HG02973 (cell line): ENCODE results near the gene EEF1G.
"Not testable (repeated sequence)": the region's sequence is repeated elsewhere in the genome, so short reads cannot be mapped to it uniquely, and the experiment has no call there.

Experiments
- ATAC-seq: cut with Tn5 transposase; IDR thresholded peaks from one replicate; pipeline ENCODE4 v1.9.1; 2021; ENCODE audit warnings: moderate library complexity; ENCODE audit not compliant: unreplicated experiment

EEF1G gene

DNA sequence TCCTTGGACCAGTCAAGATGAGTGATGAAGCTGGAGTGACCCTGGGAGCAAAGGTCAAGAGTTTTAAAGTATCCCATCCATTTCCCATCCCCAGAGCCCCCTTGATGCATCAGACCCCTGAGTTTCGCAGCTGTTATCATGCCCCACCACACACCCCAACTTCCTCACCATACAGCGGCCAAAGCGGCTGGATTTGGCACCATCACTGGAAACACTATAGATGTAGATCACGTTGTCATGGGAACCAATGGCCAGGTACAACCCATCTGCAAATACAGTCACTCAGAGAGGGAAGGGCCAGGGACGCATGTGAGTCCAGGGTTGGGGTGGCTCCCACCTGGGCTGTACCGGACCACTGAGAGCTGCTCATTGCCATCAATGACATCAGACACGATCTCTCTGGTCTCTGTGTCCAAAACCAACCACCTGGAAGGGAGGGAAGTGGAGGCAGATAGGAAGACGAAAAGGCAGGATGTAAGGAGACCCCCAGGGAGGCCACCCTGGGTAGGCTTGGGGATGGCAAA, 30.1 kb upstream of the EEF1G start:
- no peak for ATAC-seq

DNA sequence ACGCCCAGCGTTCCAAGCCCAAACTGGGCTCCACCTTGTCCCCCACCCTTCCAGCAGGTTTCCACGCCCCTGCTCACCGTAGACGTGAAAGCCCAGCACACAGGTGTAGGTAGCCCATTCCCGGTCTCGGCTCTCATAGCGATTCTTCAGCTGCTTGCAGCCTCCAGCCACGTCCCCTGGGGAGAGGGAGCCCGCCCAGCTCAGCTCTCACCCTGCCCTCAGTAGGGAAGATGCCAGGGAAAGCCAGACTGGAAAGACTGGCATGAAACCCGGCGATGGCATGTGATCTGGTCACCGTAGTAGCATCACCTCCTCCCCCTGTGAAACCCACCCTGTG, 29.3 kb upstream of the EEF1G start:
- ATAC-seq: no peak

DNA sequence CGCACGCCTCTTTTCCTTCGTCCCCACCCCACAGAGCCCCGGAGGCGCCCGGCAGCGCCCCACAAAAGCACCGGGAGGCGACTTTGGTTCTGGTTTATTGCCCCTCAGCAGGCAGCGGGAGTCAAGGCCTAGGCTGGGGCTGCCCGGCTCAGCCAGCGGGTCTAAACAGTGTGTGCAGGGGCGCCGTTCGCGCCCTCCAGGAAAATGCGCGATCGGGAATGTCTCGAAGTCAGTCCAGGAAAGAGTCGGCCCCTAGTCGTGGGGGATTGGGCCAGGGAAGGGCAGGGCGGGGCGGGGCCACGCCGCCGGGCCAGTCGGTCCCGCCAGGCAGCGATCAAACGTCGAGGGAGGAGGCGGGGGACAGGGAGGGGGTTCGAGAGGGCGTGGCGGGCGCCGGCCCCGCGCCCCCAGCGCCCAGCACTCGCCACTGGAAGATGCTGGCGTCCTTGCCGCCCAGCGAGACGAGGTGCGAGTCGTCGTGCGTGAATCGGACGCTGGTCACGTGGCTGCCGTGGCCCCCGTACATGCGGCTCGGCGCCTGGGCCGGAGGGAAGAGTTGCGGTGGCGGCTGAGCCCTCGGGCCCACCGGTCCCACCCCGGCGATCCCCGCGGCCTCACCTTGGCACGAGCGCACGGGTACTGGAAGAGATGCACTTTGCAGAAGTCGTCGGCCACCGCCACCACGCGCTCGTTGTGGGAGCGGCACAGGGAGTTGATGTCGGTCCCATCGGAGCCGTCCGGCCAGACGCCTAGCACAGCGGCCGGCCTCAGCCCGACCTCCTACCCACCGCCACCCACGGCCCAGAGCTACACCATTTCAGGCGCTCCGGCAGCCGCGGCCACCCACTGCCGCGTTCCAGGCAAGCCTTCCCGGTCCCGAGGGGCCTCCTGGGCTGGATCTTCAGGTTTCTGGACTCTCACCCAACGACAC, 28.7 kb upstream of the EEF1G start:
- no peak for ATAC-seq

DNA sequence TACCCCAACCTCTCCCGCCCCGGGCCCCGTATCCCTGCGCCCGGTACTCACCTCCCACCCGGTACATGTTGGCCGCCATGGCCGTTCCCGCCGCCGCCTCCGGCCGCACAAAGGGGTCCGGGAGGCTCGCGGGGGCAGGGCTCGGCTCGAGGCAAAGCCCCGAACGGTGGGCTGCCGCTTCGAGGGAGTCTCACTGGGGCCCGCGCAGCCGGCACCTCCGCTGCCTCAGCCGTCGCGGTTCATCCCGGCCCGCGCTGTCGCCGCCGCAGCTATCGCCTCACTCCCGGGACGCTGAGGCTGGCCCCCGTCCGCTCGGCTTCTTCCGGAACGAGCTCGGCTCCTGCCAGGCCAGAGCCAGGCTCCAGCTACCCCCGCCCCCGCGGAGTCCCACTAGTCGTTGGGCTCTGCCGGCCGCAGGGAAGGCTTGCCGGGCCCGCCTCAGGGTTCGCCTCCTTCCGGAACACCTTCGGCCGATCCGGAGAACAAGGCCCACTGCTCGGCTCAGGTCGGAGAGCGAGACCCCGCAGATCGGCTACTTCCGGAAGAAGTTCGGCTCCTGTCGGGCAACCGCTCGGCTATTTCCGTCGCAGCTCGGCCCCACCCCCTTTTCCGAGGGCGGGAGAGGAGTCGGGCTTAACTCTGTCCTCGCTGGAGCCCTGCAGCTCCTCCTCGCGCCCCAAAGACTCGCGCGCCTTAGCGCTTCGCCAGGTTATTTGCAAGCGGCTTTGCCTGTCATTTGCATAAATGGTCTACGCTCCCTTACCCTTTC, 27.9 kb upstream of the EEF1G start, which contains the start of gene MTA2:
MTA2 (minus strand) TSS at position 494 of the 769 bp plus-strand sequence; CDS start at position 79, 415 bp downstream.
- ATAC-seq: peak; percentile 72

DNA sequence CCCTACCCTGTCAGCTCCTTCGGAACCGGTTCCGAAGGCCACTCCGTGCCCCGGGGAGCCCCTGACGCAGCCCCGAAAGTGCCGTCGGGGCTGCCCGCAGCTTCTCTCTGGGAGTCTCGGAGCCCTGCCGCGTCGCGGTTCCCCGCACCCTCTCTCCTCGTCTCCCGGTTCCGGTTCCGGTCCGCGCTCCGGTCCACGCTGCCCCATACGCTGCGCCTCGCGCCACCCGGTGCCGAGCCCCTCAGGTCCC, 27.4 kb upstream of the EEF1G start:
- ATAC-seq: peak; percentile 11

DNA sequence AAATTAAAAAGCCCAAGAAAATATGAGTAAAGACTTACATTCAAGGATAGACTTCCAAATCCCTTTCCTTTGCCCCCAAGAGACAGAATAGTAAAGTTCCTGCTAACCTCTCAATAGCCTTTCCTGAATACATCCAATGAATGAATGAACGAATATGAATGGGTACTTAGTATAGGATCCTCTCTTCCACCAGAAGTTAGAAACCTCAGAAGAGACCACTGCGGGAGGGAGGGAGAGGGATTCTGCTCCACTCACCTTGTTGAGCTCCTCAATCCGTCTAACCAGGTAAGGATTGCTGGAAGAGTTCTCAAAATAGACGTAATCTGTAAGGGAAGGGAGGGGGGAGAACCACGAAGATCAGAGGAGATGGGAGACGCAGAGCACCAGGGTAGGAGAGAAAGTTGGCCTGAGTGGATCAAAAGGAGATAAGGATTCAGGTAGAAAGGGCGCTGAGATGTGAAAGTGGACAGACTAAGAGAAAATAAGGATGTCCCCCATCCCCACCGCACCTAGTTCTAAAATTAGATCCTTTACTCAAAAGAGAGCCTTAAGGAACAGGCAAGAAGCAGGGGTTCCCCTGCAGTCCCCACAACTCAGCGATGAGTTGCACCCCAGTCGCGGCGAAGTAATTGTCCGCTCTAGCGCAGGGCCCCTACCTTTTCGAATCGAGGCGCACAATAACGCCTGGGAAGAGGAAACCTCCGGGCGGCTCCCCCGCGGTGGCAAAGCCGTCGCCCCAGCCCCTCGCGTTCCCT, 26.9 kb upstream of the EEF1G start:
- no peak for ATAC-seq

DNA sequence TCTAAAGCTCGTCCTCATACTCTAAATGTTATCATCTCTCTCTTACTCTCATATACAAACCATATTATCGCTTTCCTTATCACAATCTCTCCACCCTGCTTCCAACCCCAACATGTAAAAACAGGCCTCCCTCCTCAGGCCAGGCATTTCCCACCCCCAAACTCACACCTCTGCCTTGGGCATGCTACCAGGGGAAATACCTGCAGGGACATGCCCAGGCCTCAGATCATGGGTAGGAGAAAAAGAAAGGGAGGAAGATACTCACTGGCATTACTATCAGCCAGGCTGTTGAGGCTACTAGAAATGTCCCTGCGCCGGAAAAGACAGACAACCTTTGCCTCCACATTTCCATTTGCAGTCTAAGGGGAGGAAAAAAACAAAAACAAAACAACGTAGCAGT, 26.2 kb upstream of the EEF1G start:
- no peak for ATAC-seq

DNA sequence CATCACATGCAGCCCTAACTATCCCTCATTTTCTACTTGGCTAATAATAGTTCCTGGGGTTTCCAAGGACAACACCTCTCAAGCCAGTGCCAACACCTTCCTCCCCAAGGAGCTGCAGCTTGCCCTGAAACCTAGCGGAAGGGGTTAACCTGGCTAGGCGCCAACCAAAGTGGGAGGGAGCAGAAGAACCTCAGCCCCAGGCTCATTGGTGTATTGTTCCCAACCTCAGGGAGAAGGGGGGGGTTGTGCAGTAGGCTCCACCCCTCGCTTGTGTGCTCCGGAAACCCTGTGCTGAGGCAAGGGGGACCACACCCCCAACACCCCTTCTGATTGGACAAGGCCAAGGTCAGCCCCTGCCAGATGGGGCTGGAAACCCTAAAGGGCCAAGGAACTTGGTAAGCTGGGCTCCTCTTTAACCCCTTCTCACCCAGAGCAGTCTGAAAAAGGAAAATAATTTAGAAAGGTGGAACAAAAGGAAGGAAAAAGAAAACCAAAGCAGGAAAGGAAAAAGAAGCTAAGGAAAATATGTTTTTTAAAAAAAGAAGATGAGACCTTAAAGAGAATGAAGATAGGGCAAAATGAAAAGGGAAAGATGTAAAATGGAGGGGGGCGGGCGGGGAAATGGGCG, 25.5 kb upstream of the EEF1G start:
- ATAC-seq: peak; percentile 39

DNA sequence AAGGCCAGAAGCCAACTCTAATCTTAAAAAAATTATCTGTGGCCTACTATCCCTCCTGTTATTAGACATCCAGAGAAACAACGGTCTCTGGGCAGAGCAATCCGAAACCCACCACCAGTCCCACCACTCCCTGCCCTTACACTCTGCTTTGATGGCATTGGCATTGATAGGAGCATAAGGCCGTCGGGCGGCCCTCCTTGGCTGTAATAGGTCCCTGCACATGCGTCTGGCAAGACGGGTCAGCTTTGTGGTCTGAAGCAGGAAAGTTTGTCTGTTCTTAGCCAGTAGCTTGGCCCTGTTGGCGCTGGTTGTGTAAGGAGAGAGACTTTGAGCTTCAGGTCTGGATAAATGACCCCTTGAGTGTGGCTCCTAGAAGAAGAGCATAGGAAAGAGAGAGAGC, 21.4 kb upstream of the EEF1G start:
- ATAC-seq: no peak

DNA sequence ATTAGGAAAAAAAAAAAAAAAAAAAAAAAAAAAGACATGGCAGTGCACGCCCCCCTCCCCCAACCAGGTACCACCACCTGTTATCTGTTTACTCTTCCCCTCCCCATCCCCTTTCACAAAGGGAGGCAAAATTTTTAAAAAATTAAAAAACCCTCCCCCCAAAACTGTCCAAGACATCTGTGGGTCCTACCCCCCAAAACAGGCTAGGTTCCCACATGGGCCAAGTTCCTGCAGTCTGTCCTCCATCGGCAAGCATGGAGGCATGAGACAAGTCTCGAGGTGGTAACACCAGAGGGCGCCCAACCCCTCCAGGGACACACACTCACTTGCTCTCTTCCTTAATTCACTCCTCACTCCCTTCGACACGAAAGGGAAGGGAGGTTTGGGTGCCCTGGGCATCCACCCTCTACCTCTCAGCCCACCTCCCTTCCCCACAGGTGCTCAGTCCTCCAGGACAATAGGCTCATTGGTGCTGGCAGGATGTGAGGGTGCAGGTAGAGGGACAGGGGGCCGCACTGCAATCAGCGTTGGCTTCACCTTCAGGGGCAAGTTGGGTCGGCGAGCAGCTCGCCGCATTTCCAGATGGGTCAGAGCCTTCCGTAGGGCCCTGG, 19.8 kb upstream of the EEF1G start:
- no peak for ATAC-seq

DNA sequence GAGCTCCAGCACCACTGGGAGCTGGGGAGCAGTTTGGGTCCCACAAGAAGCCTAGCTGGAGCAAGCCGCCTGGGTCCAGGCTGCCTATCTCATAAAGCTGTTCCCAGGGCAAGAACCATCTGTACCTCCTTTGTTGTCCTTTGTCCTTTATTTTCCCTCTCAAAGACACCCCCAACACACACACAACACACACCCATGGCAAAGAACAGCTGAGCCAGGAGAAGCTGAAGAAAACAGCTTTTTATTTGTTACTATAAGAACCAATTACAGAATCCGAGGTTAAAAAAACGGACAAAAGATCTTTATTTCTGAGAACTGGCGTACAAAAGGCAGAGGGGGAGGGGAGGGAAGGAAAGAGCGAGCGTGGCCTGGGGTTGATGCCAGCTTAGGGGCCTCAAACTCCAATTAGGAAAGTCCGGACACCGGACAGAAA, 19.3 kb upstream of the EEF1G start:
- no peak for ATAC-seq

DNA sequence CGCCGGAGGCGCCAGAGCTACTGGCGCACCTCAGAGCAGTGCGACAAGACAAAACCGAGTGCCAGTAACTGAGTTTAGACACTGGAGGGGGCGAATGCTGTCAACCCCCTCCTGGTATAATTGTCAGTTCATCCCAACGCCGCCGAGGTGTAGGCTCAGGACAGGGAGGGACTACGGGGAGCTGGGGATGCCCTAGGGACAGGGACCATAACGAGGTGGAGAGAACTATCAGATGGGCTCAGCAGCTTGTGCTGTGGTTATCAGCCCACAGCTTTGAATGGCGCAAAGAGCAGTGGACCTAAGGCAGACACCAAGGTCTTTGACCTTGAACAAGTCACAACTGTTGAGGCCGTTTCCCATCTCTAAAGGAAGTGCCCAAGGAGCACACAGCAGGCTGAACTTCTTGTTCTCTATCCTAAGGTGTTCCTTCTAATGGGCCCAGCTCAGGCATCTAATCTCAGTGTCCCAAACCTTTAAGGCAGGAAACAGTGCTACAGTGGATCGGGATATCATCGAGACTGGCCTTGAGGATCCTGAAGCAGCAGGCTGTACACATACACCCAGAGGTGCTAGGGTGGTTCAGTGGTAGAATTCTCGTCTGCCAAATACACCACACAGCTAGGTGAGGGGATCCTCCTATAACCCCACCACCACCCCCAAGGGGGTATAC, 18.6 kb upstream of the EEF1G start:
- ATAC-seq: peak; percentile 1

DNA sequence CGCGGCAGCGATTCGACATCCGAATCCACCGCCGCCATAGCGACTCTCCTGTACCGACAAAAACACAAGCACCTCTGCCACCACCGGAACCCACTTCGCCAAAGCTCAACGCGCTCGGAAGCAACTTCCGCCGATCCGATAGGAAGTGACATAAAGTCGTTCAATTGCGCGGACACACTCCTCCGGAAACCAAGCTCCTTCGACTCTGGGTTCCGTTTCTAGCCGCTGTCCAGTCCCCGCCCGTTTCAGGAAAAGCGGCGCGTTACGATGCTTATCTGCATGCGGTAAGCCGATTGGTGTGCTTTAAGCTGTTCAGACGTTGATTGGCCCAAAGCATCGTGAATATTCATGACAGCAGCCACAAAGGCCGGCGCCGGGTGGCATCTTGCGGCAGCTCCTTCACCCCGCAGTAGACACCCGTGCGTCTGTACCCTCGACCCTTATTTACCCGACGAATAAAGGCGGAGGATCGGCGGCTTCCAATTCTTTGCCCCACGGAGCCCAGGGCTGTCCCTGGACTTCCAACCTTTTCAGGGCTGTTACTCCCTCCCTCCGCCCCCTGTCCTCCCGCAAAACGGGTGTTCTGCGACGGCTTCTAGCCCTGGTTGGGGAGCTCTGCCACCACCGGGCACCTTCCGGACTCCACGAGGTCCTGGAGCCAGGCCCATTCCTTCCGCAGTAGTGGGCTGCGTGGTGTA, 17.9 kb upstream of the EEF1G start, which contains the start of gene TUT1:
TUT1 (minus strand) TSS at position 76 of the 698 bp plus-strand sequence; CDS start at position 38, 38 bp downstream.
- ATAC-seq: peak; percentile 73

DNA sequence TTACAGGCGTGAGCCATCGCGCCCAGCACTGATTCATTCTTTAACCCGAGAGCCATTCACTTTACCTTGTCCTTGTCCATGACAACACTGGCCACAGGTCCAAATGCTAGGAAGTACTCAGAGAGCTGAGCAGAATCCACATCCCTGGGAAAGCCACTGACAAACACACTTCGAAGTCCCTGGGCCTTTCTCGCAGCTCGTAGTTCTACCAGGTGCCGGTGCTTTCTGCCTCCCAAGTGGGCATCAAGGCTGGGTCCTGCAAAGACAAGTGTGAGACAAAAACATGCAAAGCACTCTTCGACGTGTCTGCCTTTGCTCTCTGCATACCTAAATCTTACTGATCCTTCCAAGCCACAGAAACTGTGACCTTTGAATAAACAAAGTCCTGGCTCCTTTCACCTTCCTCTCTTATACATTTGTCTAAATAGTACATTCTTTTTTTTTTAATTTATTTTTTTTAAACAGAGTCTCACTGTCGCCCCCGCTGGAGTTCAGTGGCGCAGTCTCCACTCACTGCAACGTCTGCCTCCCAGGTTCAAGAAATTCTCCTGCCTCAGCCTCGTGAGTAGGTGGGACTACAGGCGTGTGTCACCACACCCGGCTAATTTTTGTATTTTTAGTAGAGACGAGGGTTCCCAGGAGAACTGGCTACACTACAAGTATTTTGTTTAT, 15.4 kb upstream of the EEF1G start:
- no peak for ATAC-seq

DNA sequence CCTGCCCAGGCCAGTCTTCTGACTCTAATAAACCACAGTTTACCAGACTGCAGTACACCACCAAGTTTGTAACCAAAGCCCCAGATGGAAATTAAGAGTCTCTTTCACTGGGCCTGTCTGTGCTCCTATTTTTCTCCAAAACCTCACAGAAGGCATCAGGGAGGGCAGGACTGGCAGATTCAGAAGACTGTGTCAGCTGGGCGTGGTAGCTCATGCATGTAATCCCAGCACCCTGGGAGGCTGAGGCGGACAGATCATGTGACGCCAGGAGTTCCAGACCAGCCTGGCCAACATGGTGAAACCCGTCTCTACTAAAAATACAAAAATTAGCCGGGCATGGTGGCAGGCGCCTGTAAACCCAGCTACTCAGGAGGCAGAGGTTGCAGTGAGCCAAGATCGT, 11.7 kb upstream of the EEF1G start:
- ATAC-seq: not testable (repeated sequence)

DNA sequence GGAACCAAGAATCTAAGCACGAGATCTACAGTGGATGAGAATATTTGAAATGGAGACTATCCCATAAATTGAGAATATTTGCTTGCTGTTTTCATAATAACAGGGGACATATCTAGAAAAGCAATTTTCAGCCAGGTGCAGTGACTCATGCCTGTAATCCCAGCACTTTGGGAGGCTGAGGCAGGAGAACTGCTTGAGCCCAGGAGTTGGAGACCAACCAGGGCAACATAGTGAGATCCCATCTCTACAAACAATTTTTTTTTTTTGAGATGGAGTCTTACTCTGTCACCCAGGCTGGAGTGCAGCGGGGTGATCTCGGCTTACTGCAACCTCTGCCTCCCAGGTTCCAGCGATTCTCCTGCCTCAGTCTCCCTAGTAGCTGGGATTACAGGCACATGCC, 8.0 kb upstream of the EEF1G start:
- not testable (repeated sequence) for ATAC-seq

DNA sequence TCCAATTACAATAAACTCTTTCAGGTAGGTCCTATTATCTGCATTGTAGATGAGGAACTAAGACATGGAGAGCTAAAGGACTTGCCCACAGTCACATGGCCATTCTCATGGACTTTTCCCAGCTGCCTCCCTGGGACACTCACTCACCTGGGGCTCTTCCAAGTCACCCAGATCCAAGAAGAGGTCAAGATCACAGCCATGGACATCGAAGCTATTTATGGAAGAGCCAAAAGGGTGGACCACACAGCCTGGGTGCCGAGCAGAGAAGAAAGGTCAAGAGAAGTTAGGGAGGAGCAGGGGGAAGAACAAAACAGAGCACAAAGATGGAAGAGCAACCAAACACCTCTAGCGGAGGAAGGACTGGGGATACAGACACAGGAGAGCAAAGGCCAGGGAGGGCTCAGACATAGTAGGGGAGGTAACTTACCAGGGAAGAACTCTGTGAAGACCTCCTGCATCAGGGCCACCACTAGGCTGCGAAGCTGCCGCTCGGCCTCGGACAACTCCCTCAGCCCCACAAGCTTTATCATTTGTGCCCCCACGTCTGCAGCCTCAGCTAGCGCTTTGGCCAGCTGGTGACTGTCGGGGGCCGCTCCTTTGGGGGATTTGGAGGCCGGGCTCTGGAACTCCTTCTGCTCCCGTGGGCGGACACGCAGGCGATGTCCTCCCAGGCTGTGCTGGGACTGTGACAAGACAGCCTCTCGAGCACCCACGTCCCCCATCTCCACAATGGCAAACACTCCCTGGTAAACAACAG, 7.4 kb upstream of the EEF1G start:
- ATAC-seq: no peak

DNA sequence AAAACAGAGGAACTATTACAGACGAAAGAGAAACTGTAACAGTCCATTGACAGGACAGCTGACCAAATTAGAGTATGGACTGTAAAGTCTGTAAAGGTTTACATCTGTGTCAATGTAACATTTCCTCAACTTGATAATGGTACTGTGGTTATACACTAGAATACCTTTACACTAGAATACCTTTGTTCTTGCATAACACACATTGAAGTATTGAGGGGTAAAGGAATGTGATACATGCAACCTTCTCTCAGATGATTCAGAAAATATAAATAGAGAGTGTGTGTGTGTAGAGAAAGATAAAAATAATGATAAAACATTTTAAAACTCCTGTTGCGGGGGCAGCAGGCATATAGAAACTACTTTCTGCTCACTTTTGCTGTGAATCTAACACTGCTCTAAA, 5.6 kb upstream of the EEF1G start:
- ATAC-seq: no peak
